HCT116 (cell line): ENCODE data around the gene GYG1. TPM values are rescaled to one million over a fixed set of nuclear protein-coding genes. Genes with fewer than 3 reads are reported as not detected.

ENCODE experiments used
- ATAC-seq: fragments of 200-7000 bp; cut with Tn5 transposase; 2 replicates; pipeline ENCODE4 v1.9.1; 2020; ENCODE audit warnings: mild to moderate bottlenecking, moderate library complexity
- BruUV-seq: library from RNA; stranded (reverse); fragments of 400-500 nt; replicated peaks from 2 replicates; lab custom pipeline; 2021; lab: Mats Ljungman, UMichigan
- CTCF ChIA-PET: fragments of 300-600 bp; sonication (Branson Sonifier 250); formaldehyde crosslinking; loops from one replicate; lab custom pipeline; 2021; ENCODE audit warnings: antibody characterized with exemption; lab: Charles Lee
- POLR2A ChIA-PET: fragments of 300-600, 350-600 bp; sonication (Branson Sonifier 250); formaldehyde crosslinking; loops from one replicate; lab custom pipeline; 2021; ENCODE audit warnings: antibody characterized with exemption; lab: Charles Lee
- RAD21 ChIA-PET, 2 experiments: fragments of 300-600 bp; sonication (Branson Sonifier 250); formaldehyde crosslinking; loops; one replicate each; lab custom pipeline; 2023; ENCODE audit warnings: low total read pairs in 2 of 2; ENCODE audit not compliant: uncharacterized antibody in 2 of 2, unreplicated experiment in 2 of 2, low non-redundant PET in 1 of 2; lab: Charles Lee
- DNase-seq: peaks from one replicate; pipeline ENCODE4 v3.0.0-alpha.2; 2010; ENCODE audit warnings: low read depth, low spot score
- H2AFZ ChIP-seq: fragments of 200-600 bp; shearing (Covaris generic), sonication (generic); 2 replicates; pipeline ENCODE4 v1.6.1; 2017; ENCODE audit warnings: low read depth, mixed run types, mixed read lengths, antibody characterized with exemption, low read length; ENCODE audit not compliant: poor library complexity, severe bottlenecking
- H3K27ac ChIP-seq: 2 replicates; pipeline ENCODE4 v1.5.1; 2012; ENCODE audit warnings: low read depth, low read length
- H3K27me3 ChIP-seq: fragments of 200-600 bp; sonication (generic); 2 replicates; pipeline ENCODE4 v1.6.1; 2016; ENCODE audit warnings: mixed run types, low read length, mixed read lengths; ENCODE audit not compliant: insufficient read depth
- H3K36me3 ChIP-seq, 2 experiments: fragments of 200-500 bp in 1 of 2; fragments of 200-600 bp in 1 of 2; sonication (Bioruptor generic) in 1 of 2; sonication (generic) in 1 of 2; 2 replicates each; pipeline versions ENCODE4 v1.5.1 to v1.6.1; 2014 to 2016; ENCODE audit warnings: low read length in 2 of 2, inconsistent platforms in 1 of 2, mixed read lengths in 1 of 2, mixed run types in 1 of 2; ENCODE audit not compliant: insufficient read depth in 2 of 2, control insufficient read depth in 1 of 2
- H3K4me1 ChIP-seq, 2 experiments: fragments of 200-600 bp in 1 of 2; sonication (generic) in 1 of 2; 2 replicates each; pipeline versions ENCODE4 v1.5.1 to v1.6.1; 2012 to 2017; ENCODE audit warnings: low read length in 2 of 2, inconsistent platforms in 1 of 2, mild to moderate bottlenecking in 1 of 2, mixed read lengths in 1 of 2, mixed run types in 1 of 2, moderate library complexity in 1 of 2; ENCODE audit not compliant: insufficient read depth in 2 of 2, control insufficient read depth in 1 of 2
- H3K4me2 ChIP-seq: fragments of 200-600 bp; sonication (generic); 2 replicates; pipeline ENCODE4 v1.6.1; 2017; ENCODE audit warnings: mixed run types, low read length, mixed read lengths
- H3K4me3 ChIP-seq, 2 experiments: fragments of 200-600 bp in 1 of 2; sonication (generic) in 1 of 2; replicated peaks in 1 of 2; 2 replicates each; pipeline ENCODE4 v1.5.1; 2011 to 2016; ENCODE audit warnings: low read length in 2 of 2, control low read depth in 1 of 2, low read depth in 1 of 2, mild to moderate bottlenecking in 1 of 2, mixed read lengths in 1 of 2, mixed run types in 1 of 2
- H3K79me2 ChIP-seq: fragments of 200-600 bp; sonication (generic); 2 replicates; pipeline ENCODE4 v1.6.1; 2017; ENCODE audit warnings: mild to moderate bottlenecking, mixed run types, low read length, moderate library complexity, mixed read lengths; ENCODE audit not compliant: insufficient read depth
- H3K9ac ChIP-seq: fragments of 200-600 bp; sonication (generic); 2 replicates; pipeline ENCODE4 v1.6.1; 2016; ENCODE audit warnings: low read length, mixed read lengths
- H3K9me2 ChIP-seq: fragments of 200-600 bp; sonication (generic), shearing (Covaris generic); 2 replicates; pipeline ENCODE4 v1.6.1; 2017; ENCODE audit warnings: mixed run types, mild to moderate bottlenecking, moderate library complexity; ENCODE audit not compliant: insufficient read depth
- H3K9me3 ChIP-seq, 2 experiments: fragments of 200-500 bp in 1 of 2; fragments of 200-600 bp in 1 of 2; sonication (Bioruptor generic) in 1 of 2; sonication (generic) in 1 of 2; 2 replicates each; pipeline ENCODE4 v1.6.1; 2014 to 2017; ENCODE audit warnings: low read length in 2 of 2, mixed read lengths in 2 of 2, inconsistent platforms in 1 of 2, low read depth in 1 of 2, mild to moderate bottlenecking in 1 of 2, mixed run types in 1 of 2, moderate library complexity in 1 of 2; ENCODE audit not compliant: control insufficient read depth in 1 of 2, insufficient read depth in 1 of 2
- H4K20me1 ChIP-seq: fragments of 200-600 bp; sonication (generic), shearing (Covaris generic); 2 replicates; pipeline ENCODE4 v1.6.1; 2017; ENCODE audit warnings: mixed run types, mild to moderate bottlenecking, moderate library complexity; ENCODE audit not compliant: insufficient read depth
- CTCF ChIP-seq, 3 experiments: fragments of 200-600 bp in 1 of 3; sonication (generic) in 1 of 3; IDR thresholded peaks in 2 of 3; conservative IDR thresholded peaks in 1 of 3; 2 replicates each; pipeline ENCODE4 v1.5.1; 2012 to 2017; ENCODE audit warnings: low read depth in 2 of 3, low read length in 2 of 3, antibody characterized with exemption in 1 of 3, borderline replicate concordance in 1 of 3, control low read depth in 1 of 3, mild to moderate bottlenecking in 1 of 3, mixed read lengths in 1 of 3, mixed run types in 1 of 3, moderate library complexity in 1 of 3; ENCODE audit not compliant: insufficient read depth in 1 of 3
- EGR1 ChIP-seq: IDR thresholded peaks from 2 replicates; pipeline ENCODE4 v1.6.1; 2012; ENCODE audit warnings: low read depth
- ELF1 ChIP-seq: IDR thresholded peaks from 2 replicates; pipeline ENCODE4 v1.6.1; 2012; ENCODE audit warnings: low read depth, borderline replicate concordance
- FOSL1 ChIP-seq: IDR thresholded peaks from 2 replicates; pipeline ENCODE4 v1.6.1; 2012; ENCODE audit warnings: low read depth
- JUND ChIP-seq: IDR thresholded peaks from 2 replicates; pipeline ENCODE4 v1.6.1; 2012
- POLR2AphosphoS5 ChIP-seq: IDR thresholded peaks from 2 replicates; pipeline ENCODE4 v1.6.1; 2011; ENCODE audit warnings: mild to moderate bottlenecking, low read depth, low read length, moderate library complexity
- RAD21 ChIP-seq: IDR thresholded peaks from 2 replicates; pipeline ENCODE4 v1.6.1; 2012; ENCODE audit warnings: low read depth, mild to moderate bottlenecking
- REST ChIP-seq: IDR thresholded peaks from 2 replicates; pipeline ENCODE4 v1.6.1; 2012; ENCODE audit warnings: low read depth
- SP1 ChIP-seq: IDR thresholded peaks from 2 replicates; pipeline ENCODE4 v1.6.1; 2012; ENCODE audit warnings: low read depth
- SRF ChIP-seq: IDR thresholded peaks from 2 replicates; pipeline ENCODE4 v1.6.1; 2012; ENCODE audit warnings: low read depth
- YY1 ChIP-seq: IDR thresholded peaks from 2 replicates; pipeline ENCODE4 v1.6.1; 2011; ENCODE audit warnings: low read length, low read depth, moderate library complexity, mild to moderate bottlenecking; ENCODE audit not compliant: insufficient replicate concordance; ENCODE audit errors: extremely low read depth
- ZFX ChIP-seq: fragments of 450-650 bp; IDR thresholded peaks from 2 replicates; pipeline ENCODE4 v1.6.1; 2017
- ZNF274 ChIP-seq: fragments of 200-500 bp; sonication (Bioruptor generic); IDR thresholded peaks from 2 replicates; pipeline ENCODE4 v1.6.1; 2014; ENCODE audit warnings: mild to moderate bottlenecking, low read depth, low read length, inconsistent platforms
- intact Hi-C: fragments of 100-400 bp; cut with micrococcal nuclease; formaldehyde crosslinking; loops from 2 replicates; pipeline ENCODE4 v1.10.0; 2022
- total RNA-seq: library from RNA; stranded (reverse); gene quantifications from one replicate; pipeline ENCODE4 v1.2.1, GENCODE V29; 2021; ENCODE audit not compliant: unreplicated experiment
- TF ChIP-seq, protein P1 (sequence below): IDR thresholded peaks from 2 replicates; pipeline ENCODE4 v1.6.1; 2011; ENCODE audit warnings: mild to moderate bottlenecking, low read length, moderate library complexity; ENCODE audit not compliant: insufficient replicate concordance; ENCODE audit errors: extremely low read depth

The GYG1 gene
- total RNA-seq, 1 experiment from 2014 or later: 28.9 TPM

- Histone ChIP-seq H3K36me3 (no peaks in the 10 kb centered on the region), H3K27ac (no peak overlapping the region), H3K4me1 (peaks cover 0 to 7% of the 10 kb centered on the region in 2 experiments; a peak in 2 of 4 replicates), H3K9me3 (no peaks in the 10 kb centered on the region), H3K4me3 (no peak overlapping the region), H3K79me2 (no peaks in the 10 kb centered on the region), H4K20me1 (no peaks in the 10 kb centered on the region), H3K9me2 (no peaks in the 10 kb centered on the region), H3K4me2 (no peak overlapping the region), H3K9ac (no peak overlapping the region), H2AFZ (no peak overlapping the region)
- intact Hi-C loops: loop anchor here (2.0 kb wide), 1 partner anchor 158 kb away; no protein-coding TSS in a partner anchor
- no TSS peak for BruUV-seq
- peak; percentile 82 for ATAC-seq
- POLR2A ChIA-PET: interaction anchor here (0.7 to 1.4 kb wide), 2 partner anchors 30 to 167 kb away, joined by 3 read pairs; partner anchors contain the start of gene HPS3
- CTCF ChIA-PET: interaction anchor here (1.1 to 1.3 kb wide), 2 partner anchors 8 to 338 kb away, joined by 3 to 4 read pairs; no protein-coding TSS in a partner anchor
- RAD21 ChIA-PET: no interaction called here
- peak; percentile 56 for DNase-seq
- TF ChIP-seq REST (peak; percentile 65), YY1 (peak; percentile 55), JUND (peak; percentile 62), EGR1 (no peak), SRF (no peak), FOSL1 (peak; percentile 57), ZNF274 (no peak), CTCF (IDR thresholded peaks at IDR 0.05 in 2 of 3, conservative IDR thresholded peaks at IDR 0.05 in 1 of 3; ENCODE audit: borderline replicate concordance in 1 of 3, insufficient read depth in 1 of 3, low read depth in 2 of 3, low read length in 2 of 3) (peak; percentile 20 to 57 (median 39); a peak in 4 of 6 replicates), RAD21 (peak; percentile 72), ZFX (no peak), SP1 (peak; percentile 73), ELF1 (no peak), POLR2AphosphoS5 (no peak)
- TF ChIP-seq, protein P1, sequence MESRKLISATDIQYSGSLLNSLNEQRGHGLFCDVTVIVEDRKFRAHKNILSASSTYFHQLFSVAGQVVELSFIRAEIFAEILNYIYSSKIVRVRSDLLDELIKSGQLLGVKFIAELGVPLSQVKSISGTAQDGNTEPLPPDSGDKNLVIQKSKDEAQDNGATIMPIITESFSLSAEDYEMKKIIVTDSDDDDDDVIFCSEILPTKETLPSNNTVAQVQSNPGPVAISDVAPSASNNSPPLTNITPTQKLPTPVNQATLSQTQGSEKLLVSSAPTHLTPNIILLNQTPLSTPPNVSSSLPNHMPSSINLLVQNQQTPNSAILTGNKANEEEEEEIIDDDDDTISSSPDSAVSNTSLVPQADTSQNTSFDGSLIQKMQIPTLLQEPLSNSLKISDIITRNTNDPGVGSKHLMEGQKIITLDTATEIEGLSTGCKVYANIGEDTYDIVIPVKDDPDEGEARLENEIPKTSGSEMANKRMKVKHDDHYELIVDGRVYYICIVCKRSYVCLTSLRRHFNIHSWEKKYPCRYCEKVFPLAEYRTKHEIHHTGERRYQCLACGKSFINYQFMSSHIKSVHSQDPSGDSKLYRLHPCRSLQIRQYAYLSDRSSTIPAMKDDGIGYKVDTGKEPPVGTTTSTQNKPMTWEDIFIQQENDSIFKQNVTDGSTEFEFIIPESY: no peak
- TF ChIP-seq, all 23 proteins: peak for 7
- H3K27me3 ChIP-seq: no peaks in the 10 kb centered on the region
These were observed 28.8 kb upstream of the GYG1 start for GRCh38 chr3:148962513-148962912.
